ENCODE results near the gene FCSK.
A peak's percentile ranks its signal among the peaks of the same experiment; 100 is the strongest.

The FCSK gene

GRCh38 chr16:70480127-70481105 lies 26.0 kb downstream of the FCSK start:
- DNase-seq = no peak

GRCh38 chr16:70481929-70482536 lies 27.6 kb downstream of the FCSK start:
- no peak for DNase-seq

GRCh38 chr16:70482624-70483023 lies 28.2 kb downstream of the FCSK start:
- DNase-seq = no peak

GRCh38 chr16:70483426-70483825 lies 29.0 kb downstream of the FCSK start:
- no peak for DNase-seq

- no peak for DNase-seq
Measured at GRCh38 chr16:70484867-70485266, 30.5 kb downstream of the FCSK start.

DNA sequence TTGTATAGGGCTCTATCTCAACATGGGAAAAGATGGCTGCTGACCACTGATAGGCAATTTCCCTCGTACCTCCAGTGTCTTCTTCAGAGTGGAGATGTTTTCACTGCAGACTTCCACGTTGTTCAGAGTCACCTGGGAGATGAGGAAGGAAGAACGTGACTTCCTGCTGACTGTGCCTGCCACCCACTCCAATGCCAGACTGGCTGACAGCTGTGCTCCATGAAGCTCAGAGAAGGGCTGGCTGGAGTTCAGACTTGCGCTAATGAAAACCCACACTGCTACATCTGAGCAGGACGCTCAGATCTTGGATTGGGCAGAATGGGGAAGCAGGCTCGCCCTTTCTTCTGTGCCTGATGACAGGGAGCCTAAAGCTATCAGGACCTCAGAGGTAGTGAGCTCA lies 35.9 kb downstream of the FCSK start:
- no peak for DNase-seq

GRCh38 chr16:70493802-70494201 lies 39.4 kb downstream of the FCSK start:
- no peak for DNase-seq

DNA sequence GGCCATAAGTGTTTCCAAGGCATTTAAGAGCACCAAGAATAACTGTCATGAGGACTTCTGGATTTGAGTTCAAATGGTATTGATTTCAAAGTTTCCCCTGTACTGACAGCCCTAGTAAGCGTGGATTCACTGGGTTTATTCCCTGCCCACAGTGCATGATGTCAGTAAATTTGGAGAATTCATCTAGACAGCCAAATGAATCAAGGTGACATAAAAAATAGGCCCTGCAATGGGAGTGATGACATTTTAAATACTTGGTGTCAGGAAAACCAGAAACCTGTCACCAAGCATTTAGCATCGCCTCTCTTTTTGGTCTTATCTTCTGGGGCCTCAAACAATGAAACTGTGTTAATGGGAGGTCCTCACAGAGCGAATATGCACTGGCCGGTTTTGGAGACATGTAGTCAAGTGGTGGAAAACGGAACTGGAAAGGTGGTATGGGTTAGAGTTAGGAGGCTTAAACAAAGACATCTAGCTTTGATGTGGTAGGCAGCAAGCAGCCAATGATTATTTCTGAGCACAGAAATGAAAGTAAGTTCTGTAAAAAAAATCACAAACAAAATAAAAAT lies 39.9 kb downstream of the FCSK start:
- DNase-seq = no peak

- no peak for DNase-seq
Measured at GRCh38 chr16:70494777-70495176, 40.4 kb downstream of the FCSK start.

DNA sequence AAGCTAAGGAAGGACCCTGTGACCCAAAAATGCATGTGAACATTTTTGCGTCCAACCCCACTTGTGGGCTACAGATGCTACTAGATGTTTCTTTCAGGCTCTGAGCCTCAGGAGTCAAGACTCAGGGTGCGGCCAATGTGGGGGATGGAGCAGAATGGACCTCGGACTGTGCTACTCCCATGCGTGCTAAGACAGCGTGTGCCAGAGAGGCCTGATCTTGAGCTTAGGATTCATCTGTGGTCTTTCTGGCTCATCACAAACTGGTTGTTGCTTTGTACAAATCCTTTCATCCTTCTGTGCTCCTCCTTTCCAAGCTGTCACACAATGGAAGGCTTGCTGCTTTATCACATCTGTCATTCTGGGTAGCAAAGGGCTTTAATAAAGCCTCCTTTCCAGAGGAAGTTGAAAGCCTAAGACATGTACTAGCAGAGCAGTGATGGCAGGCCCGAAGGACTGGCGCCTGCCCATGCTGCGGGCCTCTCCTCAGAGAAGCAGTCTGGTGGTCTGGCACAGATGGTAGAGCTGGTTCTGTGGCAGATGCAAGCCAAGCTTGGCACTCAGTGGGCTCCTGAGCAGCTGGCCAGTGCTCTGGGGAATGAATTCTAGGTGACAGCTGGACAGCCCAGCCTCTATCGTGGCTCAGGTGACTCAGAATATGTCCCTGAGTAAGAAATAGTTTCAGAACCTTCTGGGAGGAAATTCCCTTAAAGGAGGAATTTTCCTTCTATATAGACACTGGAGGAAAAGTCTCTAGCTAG lies 41.2 kb downstream of the FCSK start:
- DNase-seq = no peak

- DNase-seq = no peak
Measured at GRCh38 chr16:70496513-70496912, 42.1 kb downstream of the FCSK start.

GRCh38 chr16:70508752-70509151 lies 54.4 kb downstream of the FCSK start:
- no peak for DNase-seq

DNA sequence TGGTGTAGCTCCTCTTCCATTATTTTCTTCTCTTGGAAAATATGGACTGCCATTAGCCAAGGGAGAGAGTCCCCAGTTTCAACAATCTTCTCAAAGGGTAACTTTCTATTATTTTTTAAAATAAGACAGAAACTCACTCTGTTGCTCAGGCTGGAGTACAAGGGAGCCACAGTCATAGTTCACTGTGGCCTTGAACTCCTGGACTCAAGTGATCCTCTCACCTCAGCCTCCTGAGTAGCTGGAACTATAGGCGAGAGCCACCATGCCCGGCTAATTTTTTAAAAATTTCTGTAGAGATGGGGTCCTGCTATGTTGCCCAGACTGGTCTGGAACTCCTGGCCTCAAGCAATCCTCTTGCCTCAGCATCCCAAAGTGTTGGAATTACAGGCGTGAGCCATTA lies 55.8 kb downstream of the FCSK start:
- no peak for DNase-seq

DNA sequence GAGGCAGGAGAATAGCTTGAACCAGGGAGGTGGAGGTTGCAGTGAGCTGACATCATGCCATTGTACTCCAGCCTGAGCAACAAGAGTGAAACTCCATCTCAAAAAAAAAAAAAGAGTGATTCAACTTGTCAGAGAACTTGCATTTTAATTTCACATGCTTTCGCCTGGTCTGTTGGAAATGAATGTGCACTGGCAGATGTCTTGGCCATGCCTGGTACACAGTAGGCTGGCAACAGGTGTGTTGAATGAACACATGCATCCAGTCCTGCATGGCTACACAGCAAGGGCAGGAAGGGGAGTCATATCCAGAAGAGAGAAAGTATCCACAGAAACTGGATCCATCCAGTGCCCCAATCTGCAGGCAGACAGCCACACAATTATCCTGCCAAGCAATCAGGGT lies 57.4 kb downstream of the FCSK start:
- no peak for DNase-seq

GRCh38 chr16:70512456-70512855 lies 58.1 kb downstream of the FCSK start:
- DNase-seq = no peak

DNA sequence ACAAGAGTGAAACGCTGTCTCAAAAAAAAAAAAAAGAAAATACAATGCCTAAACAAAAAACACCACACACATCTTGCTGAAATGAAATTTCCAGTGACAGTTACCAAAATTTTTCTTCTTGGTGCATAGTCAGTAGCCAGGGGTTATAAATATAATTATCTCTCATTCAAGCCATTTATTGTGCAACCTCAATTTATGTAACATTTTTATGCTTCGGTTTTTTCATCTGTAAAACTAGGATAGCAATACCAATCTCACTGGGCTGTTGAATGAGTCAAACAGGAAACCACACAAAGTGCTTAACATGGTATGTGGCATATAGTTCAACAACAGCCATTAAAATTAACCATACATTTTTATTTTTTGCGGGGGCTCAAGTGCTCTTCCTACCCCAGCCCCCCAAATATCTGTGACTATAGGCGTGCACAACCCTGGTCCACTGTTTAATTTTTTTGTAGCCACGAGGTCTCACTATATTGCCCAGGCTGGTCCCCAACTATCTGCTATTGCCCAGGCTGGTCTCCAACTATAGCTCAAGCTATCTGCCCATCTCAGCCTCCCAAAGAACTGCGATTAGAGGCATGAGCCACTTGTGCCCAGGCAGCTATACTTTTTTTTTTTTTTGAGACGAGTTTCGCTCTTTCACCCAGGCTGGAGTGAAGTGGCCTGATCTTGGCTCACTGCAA lies 66.4 kb downstream of the FCSK start:
- no peak for DNase-seq

DNA sequence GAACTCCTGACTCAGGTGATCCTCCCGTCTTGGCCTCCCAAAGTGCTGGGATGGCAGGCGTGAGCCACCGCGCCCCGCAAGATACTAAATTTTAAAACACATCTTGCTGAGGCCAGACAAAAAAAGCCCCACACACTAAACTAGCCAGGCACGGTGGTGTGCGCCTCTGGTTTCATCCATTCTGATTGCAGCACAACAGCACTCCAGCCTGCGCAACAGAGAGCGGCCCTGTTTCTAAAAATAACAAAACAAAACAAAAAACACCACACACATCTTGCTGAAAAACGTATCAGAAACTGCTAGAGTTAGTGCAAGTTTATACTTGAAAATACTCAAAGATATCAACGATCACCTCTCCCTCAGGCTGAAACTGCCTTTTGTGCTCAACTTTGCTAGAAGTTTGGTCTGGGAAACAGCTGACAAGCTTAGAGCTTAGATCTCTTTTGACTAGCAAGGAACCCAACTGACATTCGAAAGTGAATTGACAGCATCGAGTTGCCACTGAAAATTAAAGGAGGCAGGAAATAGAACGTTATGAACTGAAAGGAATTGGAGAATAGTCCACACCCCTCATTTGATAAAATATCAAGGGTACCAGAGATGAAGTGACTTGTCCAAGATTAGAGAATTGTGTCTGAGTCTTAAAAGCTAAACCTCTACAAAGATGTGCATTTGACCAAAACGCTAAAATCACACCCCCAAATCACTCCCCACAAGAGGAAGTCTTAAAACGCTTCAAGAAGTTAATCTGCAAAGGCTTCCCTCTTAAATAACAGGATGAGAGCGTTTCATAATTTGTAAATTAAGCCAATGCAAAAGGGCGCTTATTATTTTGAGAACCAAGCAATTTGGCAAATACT lies 68.1 kb downstream of the FCSK start:
- no peak for DNase-seq

DNA sequence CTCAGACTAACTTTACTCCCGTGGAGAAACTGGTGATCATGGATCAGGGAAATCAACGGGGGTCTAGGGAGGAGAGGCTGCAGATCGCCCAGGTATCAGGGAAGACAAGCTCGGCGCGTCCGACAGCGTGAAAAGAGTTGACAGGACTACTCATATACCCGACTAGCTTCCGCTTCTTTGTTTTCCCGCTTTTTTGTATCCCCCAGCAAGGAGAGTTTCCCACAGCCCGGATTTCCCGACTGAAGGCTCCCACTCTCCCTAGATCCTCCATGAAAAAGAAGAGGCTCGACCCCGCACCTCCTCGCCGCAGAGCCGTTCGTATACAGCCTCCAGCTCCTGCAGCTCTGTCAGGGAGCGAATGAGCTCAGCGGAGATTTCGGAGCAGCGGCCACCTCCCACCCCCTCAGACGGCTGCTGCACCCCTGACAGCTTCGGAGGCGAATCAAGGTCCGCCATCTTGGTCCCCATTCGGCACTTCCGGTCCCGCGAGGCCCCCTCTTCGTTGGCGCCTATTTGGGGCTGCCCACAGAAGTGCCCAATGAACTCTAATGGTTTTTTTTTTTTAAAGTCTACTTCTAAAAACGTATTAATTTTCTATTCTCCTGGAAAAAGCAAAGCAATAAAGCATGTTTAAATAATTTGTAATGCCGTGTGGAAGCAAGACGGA lies 68.8 kb downstream of the FCSK start, which contains the start of gene COG4:
Gene COG4 (minus strand): TSS at position 479 of the 667 bp plus-strand sequence. CDS start 11 bp downstream, at position 468.
- DNase-seq = peak; percentile 81

- DNase-seq = peak; percentile 75
Measured at GRCh38 chr16:70523743-70524398, 69.5 kb downstream of the FCSK start, which contains the start of gene SF3B3. SF3B3 (plus strand) TSS chr16:70523816; CDS start chr16:70526657, 2,841 bp downstream.

- peak; percentile 7 for DNase-seq
Measured at GRCh38 chr16:70524399-70524825, 70.0 kb downstream of the FCSK start.
